GM12801 (cell line): ENCODE results near the gene THEM4.

Experiments
- CTCF ChIP-seq: IDR thresholded peaks from one replicate; pipeline ENCODE4 v1.5.1; 2011; ENCODE audit warnings: control low read depth; ENCODE audit not compliant: insufficient read length; ENCODE audit errors: extremely low read depth

THEM4 gene

GRCh38 chr1:151831256-151831591 is 78.1 kb downstream of the THEM4 start:
- no peak for TF ChIP-seq CTCF

GRCh38 chr1:151830055-151830454 is 79.3 kb downstream of the THEM4 start:
- no peak for TF ChIP-seq CTCF

- TF ChIP-seq CTCF, result no peak
Observed at GRCh38 chr1:151829352-151830046, 79.8 kb downstream of the THEM4 start.

GRCh38 chr1:151828921-151829320 is 80.4 kb downstream of the THEM4 start:
- TF ChIP-seq CTCF, result no peak

GRCh38 chr1:151827853-151828252 is 81.5 kb downstream of the THEM4 start:
- TF ChIP-seq CTCF, result no peak

- TF ChIP-seq CTCF, result no peak
Observed at GRCh38 chr1:151825751-151826660, 83.3 kb downstream of the THEM4 start.

GRCh38 chr1:151825204-151825603 is 84.1 kb downstream of the THEM4 start:
- no peak for TF ChIP-seq CTCF
